Coronary artery (tissue), 2 donors: ENCODE data around the gene PDHX.

ENCODE experiments used
- DNase-seq: peaks from one replicate; pipeline ENCODE4 v3.0.0-alpha.2; 2017; ENCODE audit warnings: low spot score
- H3K27ac ChIP-seq, 2 donors: fragments of 200-600 bp; sonication (generic); one replicate each; pipeline ENCODE4 v1.5.1; 2016 to 2019
- H3K4me3 ChIP-seq: fragments of 200-600 bp; sonication (generic); 2 replicates; pipeline ENCODE4 v1.5.1; 2016; ENCODE audit warnings: mild to moderate bottlenecking, moderate library complexity
- CTCF ChIP-seq: fragments of 200-600 bp; sonication (generic); IDR thresholded peaks from one replicate; pipeline ENCODE4 v1.5.1; 2019; ENCODE audit warnings: antibody characterized with exemption

Gene PDHX

GRCh38 chr11:34897171-34897870 is 19.1 kb upstream of the PDHX start:
- H3K27ac ChIP-seq = no peak overlapping the region
- no peak for DNase-seq
- H3K4me3 ChIP-seq = no peak overlapping the region
- no peak for TF ChIP-seq CTCF

- DNase-seq = no peak
- Histone ChIP-seq H3K27ac (no peak overlapping the region), H3K4me3 (no peak overlapping the region)
- no peak for TF ChIP-seq CTCF
Measured at GRCh38 chr11:34898474-34898873, 17.9 kb upstream of the PDHX start.

- no peak overlapping the region for H3K4me3 ChIP-seq
- no peak overlapping the region for H3K27ac ChIP-seq
- no peak for DNase-seq
- TF ChIP-seq CTCF = no peak
Measured at GRCh38 chr11:34899633-34900016, 16.8 kb upstream of the PDHX start.

- no peak for DNase-seq
- TF ChIP-seq CTCF = no peak
- H3K4me3 ChIP-seq = no peak overlapping the region
- no peak overlapping the region for H3K27ac ChIP-seq
Measured at GRCh38 chr11:34904421-34904955, 11.9 kb upstream of the PDHX start.

- TF ChIP-seq CTCF = no peak
Measured at GRCh38 chr11:34905666-34906065, 10.8 kb upstream of the PDHX start.

GRCh38 chr11:34907934-34908593 is 8.4 kb upstream of the PDHX start:
- no peak for DNase-seq
- TF ChIP-seq CTCF = no peak
- H3K4me3 ChIP-seq = no peak overlapping the region
- no peak overlapping the region for H3K27ac ChIP-seq

More at GRCh38 chr11:34905666-34906065, 10.8 kb upstream of the PDHX start:
- DNase-seq = no peak
- no peak overlapping the region for H3K4me3 ChIP-seq
- no peak overlapping the region for H3K27ac ChIP-seq

- no peak for DNase-seq
- TF ChIP-seq CTCF = no peak
- H3K27ac ChIP-seq = no peak overlapping the region
- no peak overlapping the region for H3K4me3 ChIP-seq
Measured at GRCh38 chr11:34909415-34909814, 7.0 kb upstream of the PDHX start.
